PC-9 (cell line): ENCODE results near the gene GLRA2. TPM values are rescaled to one million over a fixed set of nuclear protein-coding genes. Genes with fewer than 3 reads are reported as not detected.

Experiments
- BruUV-seq: library from RNA; stranded (reverse); fragments of 400-500 nt; replicated peaks from 2 replicates; lab custom pipeline; 2021; lab: Mats Ljungman, UMichigan
- CTCF ChIA-PET: fragments of 300-600 bp; sonication (Branson Sonifier 250); formaldehyde crosslinking; loops from one replicate; lab custom pipeline; 2022; ENCODE audit warnings: antibody characterized with exemption; lab: Charles Lee
- POLR2A ChIA-PET: fragments of 300-600 bp; sonication (Branson Sonifier 250); formaldehyde crosslinking; loops from one replicate; lab custom pipeline; 2022; ENCODE audit warnings: antibody characterized with exemption; ENCODE audit not compliant: unreplicated experiment; lab: Charles Lee
- DNase-seq, 2 experiments: peaks; one replicate each; pipeline versions ENCODE4 v3.0.0 to v3.0.0-alpha.2; 2015 to 2022; ENCODE audit warnings: mixed read lengths in 1 of 2
- H2AFZ ChIP-seq: fragments of 200-600 bp; sonication (generic); 2 replicates; pipeline ENCODE4 v1.8.1; 2017; ENCODE audit warnings: antibody characterized with exemption
- H3F3A ChIP-seq: fragments of 200-600 bp; sonication (generic); 2 replicates; pipeline ENCODE4 v1.8.1; 2017; ENCODE audit warnings: antibody characterized with exemption, mild to moderate bottlenecking, low read depth; ENCODE audit not compliant: insufficient read depth
- H3K27ac ChIP-seq: fragments of 200-600 bp; sonication (generic); 2 replicates; pipeline ENCODE4 v1.6.1; 2016; ENCODE audit warnings: mixed run types
- H3K27me3 ChIP-seq: fragments of 200-600 bp; sonication (generic); 2 replicates; pipeline ENCODE4 v1.6.1; 2016; ENCODE audit warnings: low read depth, mixed run types; ENCODE audit not compliant: insufficient read depth
- H3K36me3 ChIP-seq: fragments of 200-600 bp; sonication (generic); 2 replicates; pipeline ENCODE4 v1.6.1; 2016; ENCODE audit warnings: low read depth, mixed run types
- H3K4me1 ChIP-seq: fragments of 200-600 bp; sonication (generic); replicated peaks from 2 replicates; pipeline ENCODE4 v1.6.1; 2016; ENCODE audit warnings: mixed run types; ENCODE audit not compliant: insufficient read depth
- H3K4me2 ChIP-seq: fragments of 200-600 bp; sonication (generic); 2 replicates; pipeline ENCODE4 v1.6.1; 2017; ENCODE audit warnings: mixed run types
- H3K4me3 ChIP-seq: fragments of 200-600 bp; sonication (generic); 2 replicates; pipeline ENCODE4 v1.6.1; 2016; ENCODE audit warnings: mixed run types
- H3K79me2 ChIP-seq: fragments of 200-600 bp; sonication (generic); 2 replicates; pipeline ENCODE4 v1.6.1; 2017; ENCODE audit warnings: low read depth, mixed run types
- H3K9me2 ChIP-seq: fragments of 200-600 bp; sonication (generic); 2 replicates; pipeline ENCODE4 v1.8.1; 2017; ENCODE audit warnings: mild to moderate bottlenecking; ENCODE audit not compliant: insufficient read depth
- H3K9me3 ChIP-seq: fragments of 200-600 bp; sonication (generic); 2 replicates; pipeline ENCODE4 v1.8.1; 2016; ENCODE audit warnings: low read depth; ENCODE audit not compliant: insufficient read depth
- H4K20me1 ChIP-seq: fragments of 200-600 bp; sonication (generic); 2 replicates; pipeline ENCODE4 v1.8.1; 2017; ENCODE audit not compliant: insufficient read depth
- EZH2 ChIP-seq: fragments of 200-600 bp; sonication (generic); IDR thresholded peaks from 2 replicates; pipeline ENCODE4 v1.8.0; 2017; ENCODE audit warnings: antibody characterized with exemption, low read depth
- intact Hi-C: fragments of 100-400 bp; cut with micrococcal nuclease; formaldehyde crosslinking; loops from one replicate; pipeline ENCODE4 v1.10.0; 2022; ENCODE audit not compliant: unreplicated experiment
- total RNA-seq: library from RNA; stranded (reverse); gene quantifications from 2 replicates; pipeline ENCODE4 v1.2.3, GENCODE V29; 2021
- TF ChIP-seq, protein P1 (sequence below): fragments of 200-600 bp; sonication (generic); conservative IDR thresholded peaks from 2 replicates; pipeline ENCODE4 v1.6.1; 2017; ENCODE audit warnings: mixed run types, antibody characterized with exemption, mild to moderate bottlenecking, moderate library complexity

The GLRA2 gene
- total RNA-seq, 1 experiment from 2014 or later, result not detected

GRCh38 chrX:14508025-14508690 lies 21.2 kb upstream of the GLRA2 start:
- H4K20me1 ChIP-seq, result no peaks in the 10 kb centered on the region
- H3K4me3 ChIP-seq, result no peak overlapping the region
- H3K4me2 ChIP-seq, result peak overlapping the region; percentile 28; the same call in 1 of the 2 replicates
- H2AFZ ChIP-seq, result no peak overlapping the region
- peaks cover 26% of the 10 kb centered on the region for H3K4me1 ChIP-seq
- H3K36me3 ChIP-seq, result no peaks in the 10 kb centered on the region
- peaks cover 10% of the 10 kb centered on the region; the same call in 1 of the 2 replicates for H3F3A ChIP-seq
- no peaks in the 10 kb centered on the region for H3K9me3 ChIP-seq
- ChIA-PET CTCF (no interaction called here), POLR2A (no interaction called here)
- BruUV-seq, result no TSS peak
- H3K9me2 ChIP-seq, result no peaks in the 10 kb centered on the region
- H3K27me3 ChIP-seq, result no peaks in the 10 kb centered on the region
- TF ChIP-seq, protein P1, sequence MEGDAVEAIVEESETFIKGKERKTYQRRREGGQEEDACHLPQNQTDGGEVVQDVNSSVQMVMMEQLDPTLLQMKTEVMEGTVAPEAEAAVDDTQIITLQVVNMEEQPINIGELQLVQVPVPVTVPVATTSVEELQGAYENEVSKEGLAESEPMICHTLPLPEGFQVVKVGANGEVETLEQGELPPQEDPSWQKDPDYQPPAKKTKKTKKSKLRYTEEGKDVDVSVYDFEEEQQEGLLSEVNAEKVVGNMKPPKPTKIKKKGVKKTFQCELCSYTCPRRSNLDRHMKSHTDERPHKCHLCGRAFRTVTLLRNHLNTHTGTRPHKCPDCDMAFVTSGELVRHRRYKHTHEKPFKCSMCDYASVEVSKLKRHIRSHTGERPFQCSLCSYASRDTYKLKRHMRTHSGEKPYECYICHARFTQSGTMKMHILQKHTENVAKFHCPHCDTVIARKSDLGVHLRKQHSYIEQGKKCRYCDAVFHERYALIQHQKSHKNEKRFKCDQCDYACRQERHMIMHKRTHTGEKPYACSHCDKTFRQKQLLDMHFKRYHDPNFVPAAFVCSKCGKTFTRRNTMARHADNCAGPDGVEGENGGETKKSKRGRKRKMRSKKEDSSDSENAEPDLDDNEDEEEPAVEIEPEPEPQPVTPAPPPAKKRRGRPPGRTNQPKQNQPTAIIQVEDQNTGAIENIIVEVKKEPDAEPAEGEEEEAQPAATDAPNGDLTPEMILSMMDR, result no peak
- TF ChIP-seq EZH2, result no peak
- H3K79me2 ChIP-seq, result no peaks in the 10 kb centered on the region
- peak overlapping the region; percentile 46 for H3K27ac ChIP-seq
- peak in 1 of 2 experiments; percentile 71 for DNase-seq
- intact Hi-C loops, result no loop called here

- DNase-seq, result no peak
- no peak overlapping the region for H2AFZ ChIP-seq
- no peaks in the 10 kb centered on the region for H3K9me3 ChIP-seq
- no peaks in the 10 kb centered on the region for H4K20me1 ChIP-seq
- peaks cover 26% of the 10 kb centered on the region for H3K4me1 ChIP-seq
- BruUV-seq, result no TSS peak
- no peak for TF ChIP-seq EZH2
- TF ChIP-seq, protein P1, result no peak
- no peak overlapping the region for H3K4me2 ChIP-seq
- no peak overlapping the region for H3K4me3 ChIP-seq
- no peaks in the 10 kb centered on the region for H3K36me3 ChIP-seq
- POLR2A ChIA-PET, result no interaction called here
- no peak overlapping the region for H3K27ac ChIP-seq
- H3K79me2 ChIP-seq, result no peaks in the 10 kb centered on the region
- no peaks in the 10 kb centered on the region for H3K27me3 ChIP-seq
- no peaks in the 10 kb centered on the region for H3K9me2 ChIP-seq
- intact Hi-C loops, result no loop called here
- H3F3A ChIP-seq, result peaks cover 10% of the 10 kb centered on the region; the same call in 1 of the 2 replicates
- CTCF ChIA-PET, result no interaction called here
Measured at GRCh38 chrX:14509325-14510057, 19.8 kb upstream of the GLRA2 start.

- intact Hi-C loops, result loop anchor here (2.0 kb wide), 1 partner anchor 434 kb away; no protein-coding TSS in a partner anchor
Measured at GRCh38 chrX:14528629-14529289, 577 bp upstream of the GLRA2 start.

More at GRCh38 chrX:14528629-14529289, 577 bp upstream of the GLRA2 start:
- H4K20me1 ChIP-seq, result no peaks in the 10 kb centered on the region
- H3K27me3 ChIP-seq, result no peaks in the 10 kb centered on the region
- TF ChIP-seq, protein P1, result peak; percentile 70
- no peak for TF ChIP-seq EZH2
- DNase-seq, result peak in 1 of 2 experiments; percentile 42
- H3K4me1 ChIP-seq, result no peaks in the 10 kb centered on the region
- CTCF ChIA-PET, result no interaction called here
- H3K36me3 ChIP-seq, result no peaks in the 10 kb centered on the region
- POLR2A ChIA-PET, result no interaction called here
- H3K9me3 ChIP-seq, result no peaks in the 10 kb centered on the region
- H3K4me3 ChIP-seq, result no peak overlapping the region
- H3K4me2 ChIP-seq, result no peak overlapping the region
- no peaks in the 10 kb centered on the region for H3F3A ChIP-seq
- no peak overlapping the region for H3K27ac ChIP-seq
- no peak overlapping the region for H2AFZ ChIP-seq
- no TSS peak for BruUV-seq
- H3K79me2 ChIP-seq, result no peaks in the 10 kb centered on the region
- no peaks in the 10 kb centered on the region for H3K9me2 ChIP-seq
